IPS-15b (cell line): ENCODE results near the gene NEK1.

ENCODE experiments used
- H3K27me3 ChIP-seq: one replicate; pipeline ENCODE4 v1.6.1; 2013; ENCODE audit warnings: low read length; ENCODE audit not compliant: control insufficient read depth, insufficient read depth
- H3K36me3 ChIP-seq: one replicate; pipeline ENCODE4 v1.6.1; 2013; ENCODE audit warnings: low read length; ENCODE audit not compliant: control insufficient read depth, insufficient read depth
- H3K4me1 ChIP-seq: one replicate; pipeline ENCODE4 v1.6.1; 2013; ENCODE audit warnings: mild to moderate bottlenecking, low read length; ENCODE audit not compliant: control insufficient read depth, insufficient read depth
- H3K4me3 ChIP-seq: one replicate; pipeline ENCODE4 v1.5.1; 2013; ENCODE audit warnings: low read depth, low read length
- H3K9ac ChIP-seq: one replicate; pipeline ENCODE4 v1.6.1; 2013; ENCODE audit warnings: low read depth, mild to moderate bottlenecking, low read length
- H3K9me3 ChIP-seq: one replicate; pipeline ENCODE4 v1.6.1; 2013; ENCODE audit warnings: mild to moderate bottlenecking, low read length; ENCODE audit not compliant: control insufficient read depth, insufficient read depth

The NEK1 gene

GRCh38 chr4:169615467-169616106 is 3.2 kb upstream of the NEK1 start:
- Histone ChIP-seq H3K9ac (no peak overlapping the region), H3K9me3 (no peaks in the 10 kb centered on the region), H3K4me3 (no peak overlapping the region), H3K27me3 (no peaks in the 10 kb centered on the region), H3K4me1 (peaks cover 6% of the 10 kb centered on the region), H3K36me3 (no peaks in the 10 kb centered on the region)

DNA sequence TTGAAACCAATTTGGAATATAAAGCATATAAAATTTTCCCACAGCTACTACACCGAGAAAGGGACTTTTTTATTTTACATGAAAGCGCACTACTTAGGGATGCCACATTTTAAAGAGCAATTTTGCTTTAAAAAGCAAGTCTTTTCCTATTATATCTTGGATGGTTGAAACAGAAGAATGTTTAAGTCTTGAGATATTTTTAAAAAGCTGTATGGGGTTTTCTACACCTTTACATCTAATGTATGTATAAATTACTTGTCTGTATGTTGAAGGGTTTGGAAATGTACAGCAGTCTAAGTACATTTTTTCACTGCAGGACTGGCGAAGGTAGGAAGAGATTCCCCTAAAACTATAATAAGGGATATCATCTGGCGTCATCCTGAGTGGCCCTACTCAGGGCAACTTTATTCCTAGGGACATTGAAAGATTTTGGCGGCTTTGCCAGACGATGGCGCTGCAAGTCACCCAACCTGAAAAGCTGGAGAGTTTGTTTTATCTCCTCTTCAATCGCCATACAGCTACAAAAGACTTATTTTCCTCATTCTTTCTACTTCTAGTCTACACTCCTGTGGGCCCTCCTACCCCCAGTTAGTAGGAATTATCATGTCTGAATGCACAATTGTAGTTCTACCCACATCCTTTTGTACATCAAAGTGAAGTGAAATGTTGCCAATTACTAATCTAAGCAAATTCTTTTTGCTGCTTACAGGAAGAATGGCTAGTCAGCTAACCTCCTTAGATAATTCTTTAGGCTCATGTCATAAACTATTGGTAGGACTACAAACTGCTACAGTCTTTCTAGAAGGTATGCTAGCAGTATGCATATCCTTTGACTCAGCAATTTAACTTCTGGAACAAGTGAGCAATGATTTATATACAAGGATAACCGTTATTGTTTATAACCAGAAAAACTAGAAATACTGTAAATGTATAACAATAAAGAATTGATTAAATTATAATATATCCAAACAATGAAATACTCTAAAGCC is 782 bp upstream of the NEK1 start:
- Histone ChIP-seq H3K9ac (no peak overlapping the region), H3K27me3 (no peaks in the 10 kb centered on the region), H3K9me3 (no peaks in the 10 kb centered on the region), H3K4me1 (peaks cover 6% of the 10 kb centered on the region), H3K4me3 (peak overlapping the region; percentile 59), H3K36me3 (no peaks in the 10 kb centered on the region)

DNA sequence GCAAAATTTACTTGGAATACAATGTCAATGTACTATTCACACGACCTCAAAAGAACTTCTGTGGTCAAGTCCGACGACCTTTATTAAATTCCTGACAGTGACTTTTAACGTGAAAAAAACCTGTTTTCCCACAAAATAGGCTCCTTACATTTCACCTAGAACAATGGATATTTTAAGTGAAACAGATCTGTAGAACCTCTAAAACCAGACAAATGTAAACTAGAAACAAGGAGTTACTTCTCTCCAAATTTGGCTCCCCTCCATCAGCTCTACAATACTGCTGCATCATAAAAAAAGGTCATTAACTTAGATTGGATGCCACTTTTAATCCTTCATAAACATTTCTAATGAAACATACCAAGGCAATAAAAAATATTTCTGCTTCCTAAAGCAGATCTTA is 1.2 kb downstream of the NEK1 start:
- Histone ChIP-seq H3K4me3 (peak overlapping the region; percentile 94), H3K4me1 (peaks cover 6% of the 10 kb centered on the region), H3K27me3 (no peaks in the 10 kb centered on the region), H3K9ac (no peak overlapping the region), H3K36me3 (no peaks in the 10 kb centered on the region), H3K9me3 (no peaks in the 10 kb centered on the region)

DNA sequence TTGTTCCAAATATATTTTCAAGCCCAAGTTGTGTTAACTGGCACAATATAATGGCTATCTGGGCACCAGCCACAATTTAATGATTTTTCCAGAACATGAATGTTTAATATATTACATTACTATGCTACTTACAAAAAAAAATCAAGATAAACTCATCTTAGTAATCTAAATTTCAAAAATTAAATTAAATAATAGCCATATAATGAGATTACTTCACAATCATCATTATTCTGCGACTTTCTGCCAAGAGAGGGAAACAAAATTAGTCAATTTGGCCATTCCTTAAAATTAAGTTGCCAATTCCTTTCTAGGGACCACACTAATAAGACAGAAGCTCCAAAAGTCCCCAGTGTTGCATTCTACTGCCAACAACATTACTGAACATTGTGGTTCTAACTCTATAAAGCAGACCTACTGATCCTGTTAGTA is 7.5 kb downstream of the NEK1 start:
- no peak overlapping the region for H3K4me3 ChIP-seq

GRCh38 chr4:169604131-169604900 is 8.1 kb downstream of the NEK1 start:
- Histone ChIP-seq H3K27me3 (no peaks in the 10 kb centered on the region), H3K4me1 (no peaks in the 10 kb centered on the region), H3K4me3 (no peak overlapping the region), H3K9ac (no peak overlapping the region), H3K9me3 (no peaks in the 10 kb centered on the region), H3K36me3 (no peaks in the 10 kb centered on the region)

More for the DNA sequence above, 7.5 kb downstream of the NEK1 start:
- Histone ChIP-seq H3K27me3 (no peaks in the 10 kb centered on the region), H3K36me3 (no peaks in the 10 kb centered on the region), H3K4me1 (no peaks in the 10 kb centered on the region), H3K9me3 (no peaks in the 10 kb centered on the region), H3K9ac (no peak overlapping the region)

DNA sequence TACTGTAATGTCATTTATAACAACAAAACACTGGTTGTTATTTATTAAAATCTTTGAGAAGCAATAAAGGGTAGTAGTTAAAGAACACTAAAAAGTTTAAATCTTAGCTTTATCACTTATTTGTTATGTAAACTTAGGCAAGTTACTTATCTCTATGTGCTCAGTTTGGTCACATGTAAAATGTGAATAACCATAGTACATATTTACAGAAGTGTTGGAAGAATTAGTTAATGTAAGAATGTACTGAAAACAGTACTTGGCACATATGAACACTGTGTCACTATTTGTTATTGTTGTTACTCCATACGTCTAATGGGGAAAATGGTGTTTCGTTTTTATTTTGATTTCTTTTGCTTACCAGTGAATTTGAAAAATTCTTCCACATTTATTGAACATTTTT is 9.1 kb downstream of the NEK1 start:
- H3K27me3 ChIP-seq, result no peaks in the 10 kb centered on the region
- H3K4me3 ChIP-seq, result no peak overlapping the region
- no peaks in the 10 kb centered on the region for H3K36me3 ChIP-seq
- no peaks in the 10 kb centered on the region for H3K4me1 ChIP-seq
- no peaks in the 10 kb centered on the region for H3K9me3 ChIP-seq
- no peak overlapping the region for H3K9ac ChIP-seq

DNA sequence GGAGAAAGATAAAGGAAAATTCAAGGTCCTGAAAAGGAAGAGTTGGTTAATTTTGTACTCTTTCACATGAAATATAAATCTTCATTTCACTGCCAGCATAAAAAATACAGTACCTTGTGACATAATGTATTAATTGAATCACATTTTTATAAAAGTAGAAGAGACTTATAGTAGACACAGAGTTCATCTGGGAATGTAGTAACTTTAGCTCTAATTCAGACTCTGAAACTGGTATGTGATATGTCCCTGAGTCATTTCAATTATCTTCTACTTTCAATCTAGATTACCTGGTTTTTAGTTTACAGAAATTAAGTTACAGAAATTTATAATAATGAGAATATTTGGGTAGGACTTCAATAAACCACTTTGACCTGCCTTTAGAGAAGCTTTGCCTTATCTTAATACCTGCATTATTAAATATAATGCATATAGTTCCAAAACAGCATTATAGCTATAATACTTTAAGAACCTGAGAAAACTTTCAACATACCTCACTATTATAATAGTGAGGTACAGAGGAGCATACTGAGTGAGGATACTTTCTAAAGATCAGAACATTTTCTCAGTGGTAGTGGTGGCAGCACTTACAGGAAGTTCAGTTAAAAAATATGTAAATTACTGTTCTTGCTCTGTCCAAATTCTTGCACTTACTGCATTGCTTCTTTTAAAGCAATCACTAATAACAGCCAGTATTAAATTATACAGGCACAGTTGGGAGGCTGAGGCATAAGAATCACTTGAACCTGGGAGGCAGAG is 11.2 kb downstream of the NEK1 start:
- H3K9me3 ChIP-seq, result no peaks in the 10 kb centered on the region
- H3K4me3 ChIP-seq, result no peak overlapping the region
- H3K36me3 ChIP-seq, result no peaks in the 10 kb centered on the region
- H3K27me3 ChIP-seq, result no peaks in the 10 kb centered on the region
- H3K9ac ChIP-seq, result no peak overlapping the region
- H3K4me1 ChIP-seq, result no peaks in the 10 kb centered on the region

- Histone ChIP-seq H3K9me3 (no peaks in the 10 kb centered on the region), H3K4me3 (no peak overlapping the region), H3K36me3 (no peaks in the 10 kb centered on the region), H3K27me3 (no peaks in the 10 kb centered on the region), H3K9ac (no peak overlapping the region), H3K4me1 (no peaks in the 10 kb centered on the region)
Measured at GRCh38 chr4:169594560-169595195, 17.7 kb downstream of the NEK1 start.

DNA sequence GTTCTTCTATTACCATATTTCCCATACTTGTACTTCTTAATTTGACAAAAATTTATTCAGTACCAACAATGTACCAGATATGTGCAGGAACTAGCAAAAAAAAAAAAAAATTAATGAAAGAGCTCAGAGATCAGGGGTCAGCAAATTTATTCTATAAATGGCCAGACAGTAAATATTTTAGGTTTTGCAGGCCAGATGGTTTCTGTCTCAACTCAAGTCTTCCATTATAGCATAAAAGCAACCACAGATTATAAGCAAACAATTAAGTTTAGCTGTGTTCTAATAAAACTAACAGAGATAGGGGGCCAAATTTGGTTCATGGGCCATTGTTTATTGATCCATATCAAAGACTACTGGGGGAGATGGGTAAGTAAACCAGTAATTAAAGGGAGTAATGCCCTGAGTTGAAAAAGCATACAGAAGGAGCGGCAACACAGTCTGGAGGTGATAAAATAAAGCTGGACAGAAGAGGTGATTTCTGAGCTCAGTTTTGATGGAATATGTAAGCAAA is 19.3 kb downstream of the NEK1 start:
- H3K4me1 ChIP-seq, result no peaks in the 10 kb centered on the region
- H3K36me3 ChIP-seq, result no peaks in the 10 kb centered on the region
- no peak overlapping the region for H3K4me3 ChIP-seq
- no peak overlapping the region for H3K9ac ChIP-seq
- H3K9me3 ChIP-seq, result no peaks in the 10 kb centered on the region
- no peaks in the 10 kb centered on the region for H3K27me3 ChIP-seq

GRCh38 chr4:169583563-169583962 is 28.8 kb downstream of the NEK1 start:
- Histone ChIP-seq H3K27me3 (no peaks in the 10 kb centered on the region), H3K9me3 (no peaks in the 10 kb centered on the region), H3K36me3 (no peaks in the 10 kb centered on the region), H3K9ac (no peak overlapping the region), H3K4me1 (no peaks in the 10 kb centered on the region), H3K4me3 (no peak overlapping the region)
